ENCODE data around the gene YIPF1. TPM values are rescaled to one million over a fixed set of nuclear protein-coding genes. Genes with fewer than 3 reads are reported as not detected.

The YIPF1 gene
- total and polyA plus RNA-seq, 10 of the 15 experiments (the other 5 are each of a cell fraction or from before 2014, with no cell fraction given), result 13.0 to 36.0 (median 20.3) TPM

DNA sequence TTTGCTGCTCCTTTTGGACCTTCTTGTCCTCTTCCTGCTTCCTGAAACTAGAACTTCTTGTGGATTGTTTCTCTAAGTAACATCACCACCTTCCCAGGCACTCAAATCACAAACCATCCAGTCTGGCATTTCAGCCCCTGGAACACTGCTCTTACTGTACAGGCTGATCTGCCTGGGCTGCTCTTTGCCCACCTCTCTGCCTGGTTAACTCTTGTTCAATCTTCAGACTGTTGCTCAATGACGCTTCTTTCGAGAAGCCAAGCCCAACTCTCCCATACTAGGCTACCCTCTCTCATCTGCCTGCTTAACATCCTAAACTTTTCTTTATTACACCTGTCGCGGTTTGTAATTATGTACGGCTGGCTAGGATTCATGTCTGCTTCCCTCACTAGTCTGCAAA lies 5.0 kb upstream of the YIPF1 start:
- no peak for FAIRE-seq
- ChIA-PET POLR2A (interaction anchor here (1.0 kb wide), 1 partner anchor 50 kb away, joined by 3 read pairs; no protein-coding TSS in a partner anchor), SMC1A (ENCODE audit: uncharacterized antibody, unreplicated experiment) (no interaction called here), CTCF (interaction anchor here (1.8 kb wide), 1 partner anchor 16 kb away, joined by 8 read pairs; no protein-coding TSS in a partner anchor), RAD21 (ENCODE audit: unreplicated experiment) (no interaction called here)
- Histone ChIP-seq H3K79me2 (ENCODE audit: control insufficient read depth, insufficient read depth, low read length) (no peaks in the 10 kb centered on the region), H3K9ac (ENCODE audit: control insufficient read depth, insufficient read depth, low read length) (no peak overlapping the region), H3K27me3 (replicated peaks in 1 of 2; ENCODE audit: control insufficient read depth in 2 of 2, insufficient read depth in 2 of 2, low read length in 1 of 2) (no peaks in the 10 kb centered on the region), H2AFZ (ENCODE audit: control insufficient read depth, low read depth, low read length) (no peak overlapping the region), H3K4me2 (ENCODE audit: control insufficient read depth, insufficient read depth) (no peak overlapping the region), H4K20me1 (ENCODE audit: control insufficient read depth, insufficient read depth) (no peaks in the 10 kb centered on the region), H3K36me3 (ENCODE audit: control insufficient read depth in 2 of 2, insufficient read depth in 2 of 2, low read length in 1 of 2) (no peaks in the 10 kb centered on the region), H3K4me1 (ENCODE audit: control insufficient read depth, insufficient read depth, low read length) (peaks cover 5% of the 10 kb centered on the region; the same call in 1 of the 2 replicates), H3K9me3 (replicated peaks; ENCODE audit: control insufficient read depth, insufficient read depth, low read length) (no peaks in the 10 kb centered on the region), H3K4me3 (no peak overlapping the region), H3K27ac (ENCODE audit: control insufficient read depth, insufficient read depth) (no peak overlapping the region)
- no peak for ATAC-seq
- 100% methylated on average over 5 of the region's 5 CpGs for WGBS (ENCODE audit: insufficient coverage, insufficient replicate concordance, low lambda C conversion rate, missing lambda C conversion rate)
- no peak for TF ChIP-seq TCF12 (IDR thresholded peaks at IDR 0.05; ENCODE audit: low read depth, low read length)
- no TSS peak for BruUV-seq (replicated peaks)
- in situ Hi-C loops (cut with MboI), result loop anchor here (5.0 kb wide), 1 partner anchor 48 kb away; no protein-coding TSS in a partner anchor
- intact Hi-C loops (cut with micrococcal nuclease; ENCODE audit: unreplicated experiment), result no loop called here
- DNase-seq (ENCODE audit: low read depth, low spot score), result no peak

GRCh38 chr1:53893999-53894636 lies 4.5 kb upstream of the YIPF1 start, which contains the start of gene DIO1:
Gene DIO1 (plus strand): TSS chr1:53894187. CDS start chr1:53894211, 24 bp downstream.
- Histone ChIP-seq H3K4me1 (ENCODE audit: control insufficient read depth, insufficient read depth, low read length) (peaks cover 5% of the 10 kb centered on the region; the same call in 1 of the 2 replicates), H3K79me2 (ENCODE audit: control insufficient read depth, insufficient read depth, low read length) (peaks cover 5% of the 10 kb centered on the region), H3K27ac (ENCODE audit: control insufficient read depth, insufficient read depth) (no peak within 1 kb of the TSS), H3K4me3 (no peak within 1 kb of the TSS), H2AFZ (ENCODE audit: control insufficient read depth, low read depth, low read length) (no peak within 1 kb of the TSS), H3K36me3 (ENCODE audit: control insufficient read depth in 2 of 2, insufficient read depth in 2 of 2, low read length in 1 of 2) (no peaks in the 10 kb centered on the region), H3K9ac (ENCODE audit: control insufficient read depth, insufficient read depth, low read length) (no peak within 1 kb of the TSS), H3K4me2 (ENCODE audit: control insufficient read depth, insufficient read depth) (no peak within 1 kb of the TSS), H3K27me3 (replicated peaks in 1 of 2; ENCODE audit: control insufficient read depth in 2 of 2, insufficient read depth in 2 of 2, low read length in 1 of 2) (no peaks in the 10 kb centered on the region), H4K20me1 (ENCODE audit: control insufficient read depth, insufficient read depth) (no peaks in the 10 kb centered on the region), H3K9me3 (replicated peaks; ENCODE audit: control insufficient read depth, insufficient read depth, low read length) (no peaks in the 10 kb centered on the region)
- FAIRE-seq, result no peak
- DNase-seq (ENCODE audit: low read depth, low spot score), result no peak
- ChIA-PET POLR2A (interaction anchor here (1.0 kb wide), 1 partner anchor 51 kb away, joined by 3 read pairs; no protein-coding TSS in a partner anchor), SMC1A (ENCODE audit: uncharacterized antibody, unreplicated experiment) (interaction anchor here (0.6 to 2.2 kb wide), 2 partner anchors 52 to 1315 kb away, joined by 3 to 6 read pairs; partner anchors contain the start of genes IFT25 and LRRC42), CTCF (no interaction called here), RAD21 (ENCODE audit: unreplicated experiment) (interaction anchor here (1.3 kb wide), 1 partner anchor 51 kb away, joined by 3 read pairs; no protein-coding TSS in a partner anchor)
- WGBS (ENCODE audit: insufficient coverage, insufficient replicate concordance, low lambda C conversion rate, missing lambda C conversion rate), result 56% methylated on average over 14 of the region's 14 CpGs
- no TSS peak for BruUV-seq (replicated peaks)
- peak; percentile 10; the same call in 1 of the 3 replicates for ATAC-seq
- in situ Hi-C loops (cut with MboI) (loop anchor here (5.0 kb wide), 1 partner anchor 48 kb away; no protein-coding TSS in a partner anchor), intact Hi-C loops (cut with micrococcal nuclease; ENCODE audit: unreplicated experiment) (no loop called here)
- TF ChIP-seq FOS (IDR thresholded peaks at IDR 0.05; ENCODE audit: borderline replicate concordance, extremely low read depth, insufficient read length) (no peak), E2F8 (IDR thresholded peaks at IDR 0.05; ENCODE audit: low read depth, partially characterized antibody) (no peak), CEBPB (IDR thresholded peaks at IDR 0.05; ENCODE audit: borderline replicate concordance in 1 of 2, low read depth in 2 of 2, low read length in 2 of 2) (no peak), LARP7 (IDR thresholded peaks at IDR 0.05) (no peak), TCF12 (IDR thresholded peaks at IDR 0.05; ENCODE audit: low read depth, low read length) (no peak), CBX5 (IDR thresholded peaks at IDR 0.05; ENCODE audit: low read depth) (no peak)
- TF ChIP-seq, protein P1, sequence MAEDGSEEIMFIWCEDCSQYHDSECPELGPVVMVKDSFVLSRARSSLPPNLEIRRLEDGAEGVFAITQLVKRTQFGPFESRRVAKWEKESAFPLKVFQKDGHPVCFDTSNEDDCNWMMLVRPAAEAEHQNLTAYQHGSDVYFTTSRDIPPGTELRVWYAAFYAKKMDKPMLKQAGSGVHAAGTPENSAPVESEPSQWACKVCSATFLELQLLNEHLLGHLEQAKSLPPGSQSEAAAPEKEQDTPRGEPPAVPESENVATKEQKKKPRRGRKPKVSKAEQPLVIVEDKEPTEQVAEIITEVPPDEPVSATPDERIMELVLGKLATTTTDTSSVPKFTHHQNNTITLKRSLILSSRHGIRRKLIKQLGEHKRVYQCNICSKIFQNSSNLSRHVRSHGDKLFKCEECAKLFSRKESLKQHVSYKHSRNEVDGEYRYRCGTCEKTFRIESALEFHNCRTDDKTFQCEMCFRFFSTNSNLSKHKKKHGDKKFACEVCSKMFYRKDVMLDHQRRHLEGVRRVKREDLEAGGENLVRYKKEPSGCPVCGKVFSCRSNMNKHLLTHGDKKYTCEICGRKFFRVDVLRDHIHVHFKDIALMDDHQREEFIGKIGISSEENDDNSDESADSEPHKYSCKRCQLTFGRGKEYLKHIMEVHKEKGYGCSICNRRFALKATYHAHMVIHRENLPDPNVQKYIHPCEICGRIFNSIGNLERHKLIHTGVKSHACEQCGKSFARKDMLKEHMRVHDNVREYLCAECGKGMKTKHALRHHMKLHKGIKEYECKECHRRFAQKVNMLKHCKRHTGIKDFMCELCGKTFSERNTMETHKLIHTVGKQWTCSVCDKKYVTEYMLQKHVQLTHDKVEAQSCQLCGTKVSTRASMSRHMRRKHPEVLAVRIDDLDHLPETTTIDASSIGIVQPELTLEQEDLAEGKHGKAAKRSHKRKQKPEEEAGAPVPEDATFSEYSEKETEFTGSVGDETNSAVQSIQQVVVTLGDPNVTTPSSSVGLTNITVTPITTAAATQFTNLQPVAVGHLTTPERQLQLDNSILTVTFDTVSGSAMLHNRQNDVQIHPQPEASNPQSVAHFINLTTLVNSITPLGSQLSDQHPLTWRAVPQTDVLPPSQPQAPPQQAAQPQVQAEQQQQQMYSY (CRISPR knock-in tag; IDR thresholded peaks at IDR 0.05), result no peak
